Measurements from ENCODE around the gene APP. TPM values are rescaled to one million over a fixed set of nuclear protein-coding genes. Genes with fewer than 3 reads are reported as not detected.

APP gene
- total and polyA plus RNA-seq, 10 of the 15 experiments (the other 5 are each of a cell fraction or from before 2014, with no cell fraction given): 8.8 to 94.9 (median 51.0) TPM

DNA sequence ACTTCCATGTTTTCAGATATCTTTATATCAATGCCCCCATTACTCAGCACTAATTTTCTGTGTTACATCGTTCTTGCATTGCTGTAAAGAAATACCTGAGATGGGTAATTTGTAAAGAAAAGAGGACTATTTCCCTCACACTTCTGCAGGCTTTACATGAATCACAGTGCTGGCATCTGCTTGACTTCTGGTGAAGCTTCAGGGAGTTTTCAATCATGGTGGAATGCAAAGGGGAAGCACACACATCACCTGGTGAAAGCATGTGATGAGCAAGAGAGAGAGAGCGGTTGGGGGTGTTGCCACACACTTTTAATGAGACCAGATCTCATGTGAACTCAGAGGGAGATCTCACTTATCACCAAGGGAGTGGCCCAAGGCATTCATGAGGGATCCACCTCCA is 14.9 kb upstream of the APP start (continued):
- TF ChIP-seq ZNF687 (IDR thresholded peaks at IDR 0.05) (no peak), ZNF24 (IDR thresholded peaks at IDR 0.05) (no peak), NR2F1 (conservative IDR thresholded peaks at IDR 0.05) (no peak)

- BruUV-seq (replicated peaks): no TSS peak
- Histone ChIP-seq H3K79me2 (ENCODE audit: control insufficient read depth, insufficient read depth, low read length) (no peaks in the 10 kb centered on the region), H2AFZ (ENCODE audit: control insufficient read depth, low read depth, low read length) (no peak overlapping the region), H3K36me3 (ENCODE audit: control insufficient read depth in 2 of 2, insufficient read depth in 2 of 2, low read length in 1 of 2) (no peaks in the 10 kb centered on the region), H3K27me3 (replicated peaks in 1 of 2; ENCODE audit: control insufficient read depth in 2 of 2, insufficient read depth in 2 of 2, low read length in 1 of 2) (no peaks in the 10 kb centered on the region), H3K27ac (ENCODE audit: control insufficient read depth, insufficient read depth) (no peak overlapping the region), H3K9me3 (replicated peaks; ENCODE audit: control insufficient read depth, insufficient read depth, low read length) (no peaks in the 10 kb centered on the region), H3K9ac (ENCODE audit: control insufficient read depth, insufficient read depth, low read length) (no peak overlapping the region), H3K4me1 (ENCODE audit: control insufficient read depth, insufficient read depth, low read length) (no peaks in the 10 kb centered on the region), H4K20me1 (ENCODE audit: control insufficient read depth, insufficient read depth) (no peaks in the 10 kb centered on the region), H3K4me3 (no peak overlapping the region), H3K4me2 (ENCODE audit: control insufficient read depth, insufficient read depth) (no peak overlapping the region)
- ATAC-seq (no peak), DNase-seq (ENCODE audit: low read depth, low spot score) (no peak), FAIRE-seq (no peak)
- POLR2A ChIA-PET: no interaction called here
- in situ Hi-C loops (cut with MboI) (no loop called here), intact Hi-C loops (cut with micrococcal nuclease; ENCODE audit: unreplicated experiment) (no loop called here)
- RAD21 ChIA-PET (ENCODE audit: unreplicated experiment): no interaction called here
- TF ChIP-seq HDAC6 (IDR thresholded peaks at IDR 0.05; ENCODE audit: unreplicated experiment) (no peak), SMAD1 (IDR thresholded peaks at IDR 0.05; ENCODE audit: low read depth, partially characterized antibody) (no peak), HDAC2 (IDR thresholded peaks at IDR 0.05) (no peak), TBL1XR1 (IDR thresholded peaks at IDR 0.05; ENCODE audit: low read depth, low read length) (no peak), ZSCAN29 (IDR thresholded peaks at IDR 0.05) (no peak), JUND (IDR thresholded peaks at IDR 0.05; ENCODE audit: low read depth, low read length) (no peak), BRCA1 (IDR thresholded peaks at IDR 0.05; ENCODE audit: low read depth, low read length) (no peak), SP1 (IDR thresholded peaks at IDR 0.05; ENCODE audit: low read depth, low read length) (no peak)
- TF ChIP-seq, protein P1, sequence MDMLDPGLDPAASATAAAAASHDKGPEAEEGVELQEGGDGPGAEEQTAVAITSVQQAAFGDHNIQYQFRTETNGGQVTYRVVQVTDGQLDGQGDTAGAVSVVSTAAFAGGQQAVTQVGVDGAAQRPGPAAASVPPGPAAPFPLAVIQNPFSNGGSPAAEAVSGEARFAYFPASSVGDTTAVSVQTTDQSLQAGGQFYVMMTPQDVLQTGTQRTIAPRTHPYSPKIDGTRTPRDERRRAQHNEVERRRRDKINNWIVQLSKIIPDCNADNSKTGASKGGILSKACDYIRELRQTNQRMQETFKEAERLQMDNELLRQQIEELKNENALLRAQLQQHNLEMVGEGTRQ (IDR thresholded peaks at IDR 0.05; ENCODE audit: borderline replicate concordance, low read depth, low read length): no peak
- SMC1A ChIA-PET (ENCODE audit: uncharacterized antibody, unreplicated experiment): no interaction called here
- WGBS (ENCODE audit: insufficient coverage, insufficient replicate concordance, low lambda C conversion rate, missing lambda C conversion rate): 0% methylated on average over 2 of the region's 2 CpGs
- CTCF ChIA-PET: no interaction called here
Observed at GRCh38 chr21:26185021-26185420, 14.5 kb upstream of the APP start.

Measured in GM12878 (cell line).